Subcutaneous adipose tissue (tissue), 4 donors: Measurements from ENCODE around the gene REC8. TPM values are rescaled to one million over a fixed set of nuclear protein-coding genes. Genes with fewer than 3 reads are reported as not detected.

ENCODE experiments used
- total RNA-seq, 4 donors: library from RNA; depleted of rRNA; stranded (reverse); fragments of >200 nt; gene quantifications; one replicate each; pipeline ENCODE4 v1.1.0, GENCODE V29; 2016
- TF ChIP-seq, protein P1 (sequence below): fragments of 450-650 bp; IDR thresholded peaks from one replicate; pipeline ENCODE4 v1.5.1; 2016; ENCODE audit warnings: low read depth, mild to moderate bottlenecking, control low read depth, antibody characterized with exemption, moderate library complexity

Gene REC8
- total RNA-seq, 4 donors from 2014 or later, result 3.1 to 27.7 (median 5.5) TPM

DNA sequence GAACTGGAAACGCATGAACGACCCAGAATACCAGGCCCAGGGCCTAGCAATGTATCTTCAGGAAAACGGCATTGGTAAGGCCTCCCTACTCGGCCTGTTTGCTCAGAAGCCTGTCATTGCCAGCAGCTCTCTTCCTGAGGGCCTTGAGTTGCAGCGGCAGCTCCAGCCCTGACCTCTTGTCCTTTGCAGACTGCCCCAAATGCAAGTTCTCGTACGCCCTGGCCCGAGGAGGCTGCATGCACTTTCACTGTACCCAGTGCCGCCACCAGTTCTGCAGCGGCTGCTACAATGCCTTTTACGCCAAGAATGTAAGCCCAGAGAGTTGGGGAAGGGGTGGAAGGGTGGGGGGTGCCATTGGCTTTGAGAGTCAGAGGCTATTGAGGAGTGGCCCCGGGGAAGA is 14.5 kb upstream of the REC8 start:
- TF ChIP-seq, protein P1, sequence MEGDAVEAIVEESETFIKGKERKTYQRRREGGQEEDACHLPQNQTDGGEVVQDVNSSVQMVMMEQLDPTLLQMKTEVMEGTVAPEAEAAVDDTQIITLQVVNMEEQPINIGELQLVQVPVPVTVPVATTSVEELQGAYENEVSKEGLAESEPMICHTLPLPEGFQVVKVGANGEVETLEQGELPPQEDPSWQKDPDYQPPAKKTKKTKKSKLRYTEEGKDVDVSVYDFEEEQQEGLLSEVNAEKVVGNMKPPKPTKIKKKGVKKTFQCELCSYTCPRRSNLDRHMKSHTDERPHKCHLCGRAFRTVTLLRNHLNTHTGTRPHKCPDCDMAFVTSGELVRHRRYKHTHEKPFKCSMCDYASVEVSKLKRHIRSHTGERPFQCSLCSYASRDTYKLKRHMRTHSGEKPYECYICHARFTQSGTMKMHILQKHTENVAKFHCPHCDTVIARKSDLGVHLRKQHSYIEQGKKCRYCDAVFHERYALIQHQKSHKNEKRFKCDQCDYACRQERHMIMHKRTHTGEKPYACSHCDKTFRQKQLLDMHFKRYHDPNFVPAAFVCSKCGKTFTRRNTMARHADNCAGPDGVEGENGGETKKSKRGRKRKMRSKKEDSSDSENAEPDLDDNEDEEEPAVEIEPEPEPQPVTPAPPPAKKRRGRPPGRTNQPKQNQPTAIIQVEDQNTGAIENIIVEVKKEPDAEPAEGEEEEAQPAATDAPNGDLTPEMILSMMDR, result no peak

DNA sequence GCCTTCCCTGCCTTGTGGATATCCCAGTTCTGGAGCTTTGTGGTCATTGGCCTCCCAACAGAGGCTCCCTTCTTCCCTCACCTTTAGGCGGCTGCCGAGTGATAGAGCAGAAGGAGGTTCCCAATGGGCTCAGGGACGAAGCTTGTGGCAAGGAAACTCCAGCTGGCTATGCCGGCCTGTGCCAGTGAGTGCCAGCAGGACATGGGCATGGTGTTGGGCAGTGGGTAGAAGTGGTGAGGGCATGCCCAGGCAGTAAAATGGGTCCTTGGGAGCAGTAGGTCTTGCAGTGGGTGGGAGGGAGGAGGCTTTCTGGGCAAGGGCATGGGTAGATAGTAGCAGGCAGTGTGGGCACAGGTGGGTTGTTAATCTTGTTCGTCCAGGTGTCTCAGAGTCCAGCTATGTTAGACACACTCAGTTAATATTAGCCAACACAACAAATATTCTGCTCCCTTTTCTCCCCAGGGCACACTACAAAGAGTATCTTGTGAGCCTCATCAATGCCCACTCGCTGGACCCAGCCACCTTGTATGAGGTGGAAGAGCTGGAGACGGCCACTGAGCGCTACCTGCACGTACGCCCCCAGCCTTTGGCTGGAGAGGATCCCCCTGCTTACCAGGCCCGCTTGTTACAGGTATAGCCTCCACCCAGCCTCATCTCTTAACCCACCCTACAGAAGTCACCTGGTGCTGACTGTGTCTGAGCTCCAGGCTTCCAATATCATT is 11.9 kb upstream of the REC8 start:
- TF ChIP-seq, protein P1, result no peak

DNA sequence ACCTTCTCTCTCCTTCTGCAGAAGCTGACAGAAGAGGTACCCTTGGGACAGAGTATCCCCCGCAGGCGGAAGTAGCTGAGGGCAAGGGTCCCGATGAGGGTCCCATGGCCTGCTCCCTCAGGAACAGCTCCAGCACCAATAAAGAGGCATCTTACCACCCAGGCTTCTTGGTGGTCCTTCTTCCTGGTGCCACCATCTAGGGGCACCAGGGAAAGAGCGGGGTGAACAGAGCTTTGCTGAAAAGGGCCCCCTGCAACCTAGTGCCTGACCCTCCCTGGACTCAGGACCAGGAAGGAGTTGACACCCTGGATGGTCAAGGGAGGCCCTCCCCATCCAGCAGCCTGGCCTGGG is 11.4 kb upstream of the REC8 start:
- TF ChIP-seq, protein P1, result no peak

DNA sequence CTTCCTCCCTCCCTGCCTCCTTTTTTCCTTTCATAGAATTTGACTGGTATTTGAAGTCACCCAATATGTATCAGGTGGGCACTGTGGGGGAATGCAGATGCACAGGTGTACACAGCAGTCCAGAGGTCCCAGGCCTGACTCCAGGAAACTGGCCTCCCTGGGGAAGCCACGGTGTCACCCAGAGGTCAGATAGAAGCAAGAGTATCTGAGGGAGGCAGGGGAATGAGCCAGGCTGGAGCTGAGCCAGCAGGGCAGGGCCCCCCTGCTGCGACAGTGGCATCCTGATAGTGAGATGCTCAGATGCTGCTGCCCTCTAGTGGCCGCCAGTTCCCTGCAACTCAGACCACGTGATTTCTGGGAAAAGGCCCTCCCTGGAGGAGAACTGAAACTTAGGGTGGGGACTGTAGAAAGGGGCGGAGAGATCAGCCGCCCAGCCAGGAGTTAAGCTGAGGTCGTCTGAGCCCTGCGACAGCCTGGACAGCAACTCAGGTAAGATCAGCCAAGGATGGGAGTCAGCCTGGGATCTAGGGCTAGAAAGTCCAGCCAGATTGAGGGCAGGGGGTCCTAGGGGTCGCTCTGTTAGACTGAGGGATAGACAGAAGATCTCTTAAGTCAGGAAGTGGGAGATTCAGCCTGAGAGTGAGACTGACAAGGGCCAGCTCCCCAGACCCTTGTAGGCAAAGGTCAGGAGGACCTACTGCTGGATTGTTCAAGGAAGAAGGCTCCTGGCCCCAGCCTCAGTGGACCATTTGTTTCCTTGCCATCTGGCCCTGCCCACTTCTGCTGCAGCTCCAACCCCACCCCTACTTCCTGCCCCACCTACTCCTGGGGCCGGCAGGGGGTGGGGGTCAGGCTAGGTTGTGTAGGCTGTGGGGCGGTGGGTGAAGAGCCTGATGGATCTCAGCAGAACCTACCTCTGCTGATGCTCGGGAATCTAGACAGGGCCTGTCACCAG is 10.8 kb upstream of the REC8 start, which contains the start of gene IRF9:
IRF9 (plus strand) TSS at position 416 of the 955 bp plus-strand sequence. CDS start 880 bp downstream, outside the sequence.
- TF ChIP-seq, protein P1, result no peak

DNA sequence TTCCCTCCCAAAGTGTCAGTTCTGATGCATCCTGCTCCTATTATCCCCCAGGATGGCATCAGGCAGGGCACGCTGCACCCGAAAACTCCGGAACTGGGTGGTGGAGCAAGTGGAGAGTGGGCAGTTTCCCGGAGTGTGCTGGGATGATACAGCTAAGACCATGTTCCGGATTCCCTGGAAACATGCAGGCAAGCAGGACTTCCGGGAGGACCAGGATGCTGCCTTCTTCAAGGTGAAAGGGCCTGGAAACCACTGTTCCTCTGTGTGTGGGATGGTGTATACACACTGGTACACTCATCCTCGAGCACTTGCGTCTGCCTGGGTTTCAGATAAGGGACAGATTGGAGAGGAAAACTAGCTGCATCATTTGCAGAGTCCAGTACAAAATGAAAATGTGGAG is 9.8 kb upstream of the REC8 start:
- TF ChIP-seq, protein P1, result no peak

DNA sequence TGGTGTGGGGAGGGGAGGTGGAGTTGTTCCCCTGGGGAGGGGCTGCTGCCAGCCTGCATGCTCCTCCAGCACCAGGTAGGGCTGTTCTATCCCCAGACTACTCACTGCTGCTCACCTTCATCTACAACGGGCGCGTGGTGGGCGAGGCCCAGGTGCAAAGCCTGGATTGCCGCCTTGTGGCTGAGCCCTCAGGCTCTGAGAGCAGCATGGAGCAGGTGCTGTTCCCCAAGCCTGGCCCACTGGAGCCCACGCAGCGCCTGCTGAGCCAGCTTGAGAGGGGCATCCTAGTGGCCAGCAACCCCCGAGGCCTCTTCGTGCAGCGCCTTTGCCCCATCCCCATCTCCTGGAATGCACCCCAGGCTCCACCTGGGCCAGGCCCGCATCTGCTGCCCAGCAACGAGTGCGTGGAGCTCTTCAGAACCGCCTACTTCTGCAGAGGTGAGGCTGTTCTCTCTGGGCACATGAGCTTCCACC is 7.3 kb upstream of the REC8 start:
- TF ChIP-seq, protein P1, result no peak

DNA sequence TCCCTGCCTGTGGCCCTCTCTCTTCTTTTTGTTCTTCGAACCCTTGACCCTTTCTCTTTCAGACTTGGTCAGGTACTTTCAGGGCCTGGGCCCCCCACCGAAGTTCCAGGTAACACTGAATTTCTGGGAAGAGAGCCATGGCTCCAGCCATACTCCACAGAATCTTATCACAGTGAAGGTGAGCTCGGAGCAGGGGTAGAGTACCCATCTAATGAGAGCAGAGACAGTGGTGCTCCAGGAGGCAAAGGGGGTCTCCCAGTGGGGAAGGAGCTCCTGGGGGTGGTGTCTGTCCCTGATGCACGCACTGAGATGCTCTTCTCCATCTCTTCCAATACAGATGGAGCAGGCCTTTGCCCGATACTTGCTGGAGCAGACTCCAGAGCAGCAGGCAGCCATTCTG is 6.1 kb upstream of the REC8 start:
- TF ChIP-seq, protein P1, result no peak
